Left forelimb (tissue), 1 donor: ENCODE data around the gene RBMS3.
"Not testable (repeated sequence)": the region's sequence is repeated elsewhere in the genome, so short reads cannot be mapped to it uniquely, and the experiment has no call there.

Source experiments
- DNase-seq: peaks from one replicate; pipeline ENCODE4 v3.0.0-alpha.2; 2018; ENCODE audit warnings: low spot score

Gene RBMS3

GRCh38 chr3:29280404-29281093, at the start of gene RBMS3:
Gene RBMS3 (plus strand): TSS chr3:29281071.
- DNase-seq: peak; percentile 90

GRCh38 chr3:29233126-29233525, 47.7 kb upstream of the RBMS3 start:
- not testable (repeated sequence) for DNase-seq

- no peak for DNase-seq
Observed at GRCh38 chr3:29236146-29236840, 44.6 kb upstream of the RBMS3 start.

- no peak for DNase-seq
Observed at GRCh38 chr3:29239376-29239775, 41.5 kb upstream of the RBMS3 start.

- DNase-seq: no peak
Observed at GRCh38 chr3:29240248-29240647, 40.6 kb upstream of the RBMS3 start.

DNA sequence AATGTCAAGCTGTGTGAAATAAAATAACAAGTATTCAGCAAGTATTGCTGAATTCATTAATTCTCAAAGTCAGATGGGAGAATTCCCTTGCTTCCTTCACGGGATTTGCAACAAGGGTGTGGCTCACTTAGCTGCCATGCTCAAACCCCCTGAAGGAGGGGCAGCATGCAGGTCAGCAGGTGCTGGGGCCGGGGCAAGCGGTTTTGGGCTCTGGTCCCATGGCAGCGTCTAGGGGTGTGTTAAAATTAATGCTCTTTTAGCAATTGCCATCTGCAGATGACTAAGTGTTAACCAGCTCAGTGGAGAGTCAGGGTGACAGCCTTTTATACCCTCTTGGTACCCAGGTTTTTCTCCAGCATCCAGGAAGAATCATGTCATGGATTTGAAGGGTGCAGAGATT, 40.0 kb upstream of the RBMS3 start:
- no peak for DNase-seq

DNA sequence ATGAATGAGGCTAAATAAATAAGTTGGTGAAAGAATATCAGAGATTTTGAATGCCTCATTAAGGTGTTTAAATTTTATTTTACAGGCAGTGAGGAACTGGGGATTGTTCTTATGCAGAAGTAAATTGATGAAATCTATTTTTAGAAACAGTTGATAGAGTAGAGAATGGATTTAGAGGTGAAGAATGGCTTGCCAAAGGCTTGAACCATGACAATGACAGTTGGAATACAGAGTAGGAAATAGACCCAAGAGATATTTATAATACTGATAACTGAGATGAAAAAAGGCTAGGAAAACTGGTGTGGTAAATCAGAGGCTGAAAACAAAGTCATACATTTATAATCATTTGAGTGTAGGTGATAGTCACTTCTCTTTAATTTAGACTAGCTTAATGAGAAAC, 39.0 kb upstream of the RBMS3 start:
- no peak for DNase-seq

- no peak for DNase-seq
Observed at GRCh38 chr3:29242296-29242695, 38.6 kb upstream of the RBMS3 start.

GRCh38 chr3:29245441-29245840, 35.4 kb upstream of the RBMS3 start:
- no peak for DNase-seq

DNA sequence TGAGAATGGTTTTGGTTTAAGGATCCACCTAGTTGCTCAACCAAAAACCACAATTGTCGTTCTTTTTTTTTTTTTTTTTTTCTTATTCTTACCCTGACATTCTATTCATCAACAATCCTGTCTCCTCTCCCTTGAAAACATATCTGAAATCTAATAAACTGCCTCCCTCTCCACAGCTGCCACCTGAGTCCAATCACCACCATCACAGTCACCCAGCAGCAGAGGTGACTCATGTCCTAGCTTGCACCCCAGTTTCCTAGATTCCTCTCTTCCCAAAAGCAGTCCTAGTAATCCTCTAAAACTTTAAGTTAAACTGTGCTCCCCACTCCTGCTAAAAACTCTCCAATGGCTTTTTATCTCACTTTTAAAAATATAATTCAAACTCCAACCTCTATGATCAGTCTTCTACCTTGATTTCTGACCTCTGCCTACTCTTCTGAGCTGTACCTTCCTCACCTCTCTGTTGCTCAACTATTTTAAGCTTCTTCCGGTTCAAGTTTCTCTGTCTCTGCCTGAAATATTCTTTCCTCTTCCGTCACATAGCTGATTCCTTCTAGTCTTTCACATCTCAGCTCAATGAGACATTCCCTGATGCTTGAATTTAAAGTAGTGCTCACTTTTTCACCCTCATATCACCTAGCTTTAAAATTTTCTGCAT, 33.7 kb upstream of the RBMS3 start:
- no peak for DNase-seq

- DNase-seq: no peak
Observed at GRCh38 chr3:29249829-29250345, 31.0 kb upstream of the RBMS3 start.

DNA sequence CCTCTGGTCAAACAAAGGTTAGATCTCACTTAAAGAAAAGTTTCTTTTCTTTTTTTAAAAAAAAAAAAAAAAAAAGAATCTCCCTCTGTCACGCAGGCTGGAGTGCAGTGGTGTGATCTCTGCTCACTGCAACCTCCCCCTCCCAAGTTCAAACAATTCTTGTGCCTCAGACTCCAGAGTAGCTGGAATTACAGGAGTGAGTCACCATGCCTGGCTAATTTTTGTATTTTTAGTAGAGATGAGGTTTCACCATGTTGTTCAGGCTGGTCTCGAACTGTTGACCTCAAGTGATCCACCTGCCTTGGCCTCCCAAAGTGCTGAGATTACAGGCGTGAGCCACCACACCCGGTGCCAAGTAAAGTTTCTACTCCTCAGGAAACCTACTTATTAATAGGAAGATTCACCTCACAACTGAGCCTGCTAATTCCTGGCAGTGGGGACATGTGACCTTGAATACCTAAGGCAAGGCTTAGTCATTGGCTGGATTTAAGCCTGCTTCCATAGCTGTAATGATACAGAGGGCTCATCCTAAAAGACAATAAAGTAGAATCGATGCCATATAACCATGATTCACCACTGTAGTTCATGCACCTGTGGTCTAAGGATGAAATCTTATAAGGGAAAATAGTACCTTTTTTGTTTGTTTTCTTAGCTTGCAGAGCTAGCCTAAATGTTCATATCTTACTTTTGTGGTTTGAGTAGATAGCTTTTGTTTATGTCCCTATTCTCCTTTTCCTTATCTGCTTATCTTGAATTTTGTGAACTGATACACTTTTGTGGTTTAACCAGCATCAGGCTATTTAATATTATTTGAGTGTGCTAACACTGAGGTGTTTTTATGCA, 24.8 kb upstream of the RBMS3 start:
- DNase-seq: no peak

DNA sequence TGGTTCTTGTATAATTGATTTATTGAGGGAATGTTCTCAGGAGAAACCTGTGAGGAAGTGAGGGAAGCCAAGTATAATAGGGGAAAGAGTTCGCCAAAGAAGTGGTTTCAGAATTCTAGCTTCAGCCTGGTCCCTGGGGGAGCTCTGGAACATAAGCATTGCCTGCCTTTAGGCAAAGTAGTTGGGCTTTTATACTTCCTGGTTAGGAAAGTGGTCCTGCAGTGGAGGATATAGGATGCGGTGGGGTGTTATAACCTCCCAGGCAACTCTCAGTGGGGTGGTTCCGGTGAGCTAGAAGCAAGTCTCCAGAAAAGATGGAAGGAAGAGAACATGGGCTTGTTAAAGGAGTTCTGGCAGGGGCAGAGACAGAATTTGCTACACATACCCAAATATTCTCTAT, 22.7 kb upstream of the RBMS3 start:
- DNase-seq: no peak

GRCh38 chr3:29261119-29261518, 19.8 kb upstream of the RBMS3 start:
- DNase-seq: no peak

DNA sequence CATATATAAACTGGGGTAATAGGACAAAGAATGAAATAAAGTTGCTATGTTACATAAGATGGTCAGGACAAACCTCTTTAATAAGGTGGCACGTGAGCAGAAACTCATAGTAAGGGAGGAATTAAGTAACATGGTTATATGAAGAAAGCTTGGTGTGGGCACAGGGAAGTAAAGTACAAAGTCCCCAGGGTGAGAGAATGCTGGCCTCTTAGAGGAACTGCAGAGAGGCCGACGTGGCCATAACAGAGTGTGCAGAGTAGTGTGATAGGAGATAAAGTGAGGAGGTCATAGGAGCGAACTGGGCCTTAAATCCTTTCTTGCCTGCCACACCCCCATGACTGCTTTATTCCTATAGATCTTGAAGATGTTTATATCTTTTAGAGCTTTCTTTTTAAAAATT, 17.4 kb upstream of the RBMS3 start:
- DNase-seq: no peak

- no peak for DNase-seq
Observed at GRCh38 chr3:29265509-29266072, 15.3 kb upstream of the RBMS3 start.

DNA sequence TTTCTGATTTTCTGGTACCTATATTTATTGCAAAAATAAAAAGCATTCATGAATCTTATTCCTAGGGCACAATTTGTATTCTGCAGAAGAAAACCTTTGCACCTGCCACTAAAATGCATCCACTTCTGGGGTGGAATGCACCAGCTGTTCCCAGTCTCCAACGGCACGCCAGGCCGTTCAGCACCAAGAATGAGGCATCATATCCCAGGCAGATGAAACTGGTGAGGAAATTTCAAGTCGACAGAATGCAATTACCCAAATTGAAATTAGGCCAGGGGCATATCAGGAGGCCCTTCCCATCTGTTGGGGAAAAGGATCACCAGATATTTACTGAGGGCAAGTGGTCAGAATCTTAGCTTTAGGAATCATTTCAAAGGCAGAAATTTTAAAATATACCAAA, 13.6 kb upstream of the RBMS3 start:
- no peak for DNase-seq

GRCh38 chr3:29268651-29269050, 12.2 kb upstream of the RBMS3 start:
- DNase-seq: no peak

DNA sequence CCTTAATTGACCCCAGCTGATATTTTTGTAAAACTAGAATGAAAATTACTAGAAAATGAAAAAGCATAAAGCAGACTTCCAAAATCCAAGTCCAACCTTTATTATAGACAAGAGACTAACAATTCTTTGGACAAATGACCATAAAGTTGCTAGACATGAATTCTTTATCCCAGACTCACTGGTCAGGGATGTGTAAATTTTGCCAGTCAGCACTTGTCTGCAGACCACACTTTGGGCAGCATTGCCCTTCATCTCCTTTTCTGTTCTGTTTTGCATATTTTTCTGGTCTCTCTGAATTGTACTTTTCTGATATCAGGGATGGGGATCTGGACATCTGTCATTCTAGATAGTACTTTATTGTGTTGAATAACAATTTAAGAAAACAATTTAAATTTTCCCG, 10.1 kb upstream of the RBMS3 start:
- no peak for DNase-seq

DNA sequence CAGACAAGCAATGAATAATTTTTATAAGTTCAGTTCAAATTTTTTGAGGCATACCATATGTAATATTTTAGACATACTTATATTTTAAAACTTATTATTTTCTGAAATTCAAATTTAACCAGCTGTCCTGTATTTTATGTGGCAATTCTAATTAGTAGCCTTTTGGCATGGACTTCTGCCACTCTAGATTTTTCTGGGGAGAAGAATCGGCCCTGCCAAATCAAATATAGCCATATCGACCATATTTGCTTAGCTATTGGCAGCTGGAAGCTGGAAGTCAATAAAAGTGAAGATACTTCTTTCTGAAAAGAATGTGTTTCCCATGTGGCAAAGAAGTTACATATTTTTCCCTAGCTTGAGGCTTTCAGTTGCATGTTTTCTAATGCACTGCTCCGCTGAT, 9.4 kb upstream of the RBMS3 start:
- DNase-seq: no peak

- DNase-seq: no peak
Observed at GRCh38 chr3:29274667-29275066, 6.2 kb upstream of the RBMS3 start.

DNA sequence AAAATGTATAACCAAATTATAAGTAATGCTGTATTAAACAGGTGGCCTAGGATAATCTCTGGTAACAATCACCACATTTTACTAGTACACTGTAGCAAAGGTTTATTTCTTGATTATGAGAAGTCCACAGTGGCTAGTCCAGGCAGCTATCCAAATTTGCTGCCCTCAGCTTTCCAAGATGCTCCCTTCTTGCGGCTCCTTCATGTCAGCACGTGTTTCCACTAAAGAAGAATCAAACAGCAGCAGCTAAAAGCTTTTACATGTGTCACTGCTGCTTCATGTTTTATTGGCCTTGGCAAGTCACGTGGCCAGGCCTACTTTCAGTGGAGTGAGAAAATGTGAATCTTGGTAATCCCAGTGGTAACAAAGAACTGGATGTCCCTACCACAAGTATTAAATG, 5.6 kb upstream of the RBMS3 start:
- DNase-seq: no peak
